ENCODE measurements around the gene FLNC.

GRCh38 chr7:128842674-128843641 lies 12.8 kb downstream of the FLNC start:
- TF ChIP-seq, protein P1, sequence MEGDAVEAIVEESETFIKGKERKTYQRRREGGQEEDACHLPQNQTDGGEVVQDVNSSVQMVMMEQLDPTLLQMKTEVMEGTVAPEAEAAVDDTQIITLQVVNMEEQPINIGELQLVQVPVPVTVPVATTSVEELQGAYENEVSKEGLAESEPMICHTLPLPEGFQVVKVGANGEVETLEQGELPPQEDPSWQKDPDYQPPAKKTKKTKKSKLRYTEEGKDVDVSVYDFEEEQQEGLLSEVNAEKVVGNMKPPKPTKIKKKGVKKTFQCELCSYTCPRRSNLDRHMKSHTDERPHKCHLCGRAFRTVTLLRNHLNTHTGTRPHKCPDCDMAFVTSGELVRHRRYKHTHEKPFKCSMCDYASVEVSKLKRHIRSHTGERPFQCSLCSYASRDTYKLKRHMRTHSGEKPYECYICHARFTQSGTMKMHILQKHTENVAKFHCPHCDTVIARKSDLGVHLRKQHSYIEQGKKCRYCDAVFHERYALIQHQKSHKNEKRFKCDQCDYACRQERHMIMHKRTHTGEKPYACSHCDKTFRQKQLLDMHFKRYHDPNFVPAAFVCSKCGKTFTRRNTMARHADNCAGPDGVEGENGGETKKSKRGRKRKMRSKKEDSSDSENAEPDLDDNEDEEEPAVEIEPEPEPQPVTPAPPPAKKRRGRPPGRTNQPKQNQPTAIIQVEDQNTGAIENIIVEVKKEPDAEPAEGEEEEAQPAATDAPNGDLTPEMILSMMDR (IDR thresholded peaks at IDR 0.05): no peak
- TF ChIP-seq NRF1 (IDR thresholded peaks at IDR 0.05; ENCODE audit: low read depth, low read length) (no peak), TCF12 (IDR thresholded peaks at IDR 0.05) (no peak), JUND (IDR thresholded peaks at IDR 0.05) (no peak), EP300 (IDR thresholded peaks at IDR 0.05; ENCODE audit: borderline replicate concordance in 1 of 2, low read depth in 1 of 2, low read length in 1 of 2) (no peak), POLR2AphosphoS5 (IDR thresholded peaks at IDR 0.05; ENCODE audit: low read depth, low read length) (no peak), RXRA (IDR thresholded peaks at IDR 0.05; ENCODE audit: borderline replicate concordance, low read depth) (no peak), FOXJ3 (CRISPR knock-in tag; IDR thresholded peaks at IDR 0.05) (no peak), ELF1 (IDR thresholded peaks at IDR 0.05) (no peak), REST (IDR thresholded peaks at IDR 0.05; ENCODE audit: low read depth, low read length) (no peak), USF2 (IDR thresholded peaks at IDR 0.05; ENCODE audit: borderline replicate concordance, low read depth, low read length) (no peak)
- TF ChIP-seq, protein P2, sequence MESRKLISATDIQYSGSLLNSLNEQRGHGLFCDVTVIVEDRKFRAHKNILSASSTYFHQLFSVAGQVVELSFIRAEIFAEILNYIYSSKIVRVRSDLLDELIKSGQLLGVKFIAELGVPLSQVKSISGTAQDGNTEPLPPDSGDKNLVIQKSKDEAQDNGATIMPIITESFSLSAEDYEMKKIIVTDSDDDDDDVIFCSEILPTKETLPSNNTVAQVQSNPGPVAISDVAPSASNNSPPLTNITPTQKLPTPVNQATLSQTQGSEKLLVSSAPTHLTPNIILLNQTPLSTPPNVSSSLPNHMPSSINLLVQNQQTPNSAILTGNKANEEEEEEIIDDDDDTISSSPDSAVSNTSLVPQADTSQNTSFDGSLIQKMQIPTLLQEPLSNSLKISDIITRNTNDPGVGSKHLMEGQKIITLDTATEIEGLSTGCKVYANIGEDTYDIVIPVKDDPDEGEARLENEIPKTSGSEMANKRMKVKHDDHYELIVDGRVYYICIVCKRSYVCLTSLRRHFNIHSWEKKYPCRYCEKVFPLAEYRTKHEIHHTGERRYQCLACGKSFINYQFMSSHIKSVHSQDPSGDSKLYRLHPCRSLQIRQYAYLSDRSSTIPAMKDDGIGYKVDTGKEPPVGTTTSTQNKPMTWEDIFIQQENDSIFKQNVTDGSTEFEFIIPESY (IDR thresholded peaks at IDR 0.05; ENCODE audit: borderline replicate concordance, low read depth): no peak

Measured in SK-N-SH (cell line).